RPMI7951 (cell line): Measurements from ENCODE around the gene PGGT1B. TPM values are rescaled to one million over a fixed set of nuclear protein-coding genes. Genes with fewer than 3 reads are reported as not detected.
A peak's percentile ranks its signal among the peaks of the same experiment; 100 is the strongest.
"Not testable (repeated sequence)": the region's sequence is repeated elsewhere in the genome, so short reads cannot be mapped to it uniquely, and the experiment has no call there.

Experiments
- DNase-seq: peaks from one replicate; pipeline ENCODE4 v3.0.0-alpha.2; 2012; ENCODE audit warnings: low read depth
- total RNA-seq: library from RNA; depleted of rRNA; stranded (reverse); fragments of >200 nt; shearing (Covaris generic); gene quantifications from 2 replicates; pipeline ENCODE4 v1.2.3, GENCODE V29; 2014

Gene PGGT1B
- total RNA-seq, 1 experiment from 2014 or later: 9.0 TPM

DNA sequence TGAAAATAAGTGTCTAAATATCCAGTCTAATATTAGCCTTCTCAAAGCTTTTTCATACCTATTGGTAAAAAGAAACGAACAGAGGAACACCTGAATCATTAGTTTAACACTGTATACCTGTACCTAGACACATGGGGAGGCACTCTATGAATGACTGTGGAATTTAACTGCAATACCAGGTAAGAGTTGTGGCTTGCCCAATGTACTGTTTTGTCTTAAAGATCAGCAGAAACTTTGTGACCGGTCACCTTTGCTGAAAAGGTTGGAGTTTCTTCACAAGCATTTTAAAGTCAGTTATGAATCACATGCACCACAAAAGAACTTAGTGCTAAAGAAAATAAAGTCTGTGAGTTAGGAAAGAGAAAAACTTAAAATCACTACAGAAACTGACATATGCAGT is 2.4 kb downstream of the PGGT1B start:
- no peak for DNase-seq

DNA sequence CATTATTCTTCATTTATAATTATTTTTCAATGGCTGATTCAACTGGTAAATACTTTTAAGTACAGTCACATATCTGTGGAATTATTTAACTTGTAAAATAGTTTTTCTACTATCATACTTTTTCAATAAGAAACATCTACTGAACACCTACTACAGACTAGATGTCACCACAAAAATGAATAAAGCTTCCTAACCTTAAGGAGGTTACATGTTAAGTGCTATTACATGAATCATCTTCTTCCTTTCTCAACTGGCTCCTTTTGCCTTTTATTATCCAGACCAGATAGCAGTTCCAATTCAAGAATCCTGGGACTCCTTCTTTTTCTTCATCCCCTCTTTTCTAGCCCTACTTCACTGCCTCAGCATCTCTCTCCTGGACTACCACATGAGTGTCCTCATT is 4.7 kb downstream of the PGGT1B start:
- no peak for DNase-seq

DNA sequence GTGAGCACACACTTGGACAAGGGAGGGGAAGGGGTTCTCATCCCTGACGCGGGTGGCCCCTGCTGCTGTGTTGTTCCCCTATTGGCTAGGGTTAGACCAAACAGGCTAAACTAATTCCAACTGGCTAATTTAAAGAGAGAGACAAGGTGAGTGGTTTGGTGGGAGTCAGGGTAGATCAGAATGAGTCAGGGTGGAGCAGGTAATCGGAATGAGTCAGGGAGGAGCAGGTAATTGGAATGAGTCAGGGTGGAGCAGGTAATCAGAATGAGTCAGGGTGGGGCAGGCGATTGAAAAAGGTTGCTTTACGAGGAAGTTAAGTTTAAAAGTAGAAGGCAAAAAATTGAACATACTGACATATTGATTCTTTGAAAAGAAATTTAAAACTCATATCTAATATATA is 13.3 kb downstream of the PGGT1B start:
- DNase-seq: not testable (repeated sequence)

DNA sequence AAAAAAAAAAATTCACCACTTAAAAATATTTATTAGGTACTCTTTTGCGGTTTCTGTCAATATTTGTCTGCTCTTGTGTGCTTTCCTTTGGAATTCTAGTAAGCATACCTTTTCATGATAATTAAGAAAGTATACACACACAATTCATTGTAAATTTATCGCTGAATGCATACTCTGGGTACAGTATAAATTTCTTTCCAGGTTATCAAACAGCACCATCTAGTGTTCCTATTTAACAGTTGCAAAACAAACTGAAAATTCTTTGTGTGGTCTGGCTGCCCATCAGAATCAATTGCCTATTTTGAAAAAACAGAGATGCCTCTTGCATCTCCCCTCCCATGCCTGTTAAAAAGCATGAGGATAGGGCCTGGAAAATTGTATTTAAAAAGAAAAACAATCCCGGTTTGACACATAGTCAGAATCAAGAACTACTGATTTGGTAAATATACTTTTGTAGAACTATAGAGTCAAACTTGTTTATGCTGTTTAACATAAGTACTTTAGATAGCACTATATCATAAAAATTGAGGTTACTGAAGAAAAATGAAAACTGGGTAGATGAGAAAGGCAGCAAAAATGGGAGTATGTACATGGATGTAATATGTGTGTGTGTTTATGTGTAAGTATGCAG is 16.2 kb downstream of the PGGT1B start:
- peak; percentile 39 for DNase-seq

DNA sequence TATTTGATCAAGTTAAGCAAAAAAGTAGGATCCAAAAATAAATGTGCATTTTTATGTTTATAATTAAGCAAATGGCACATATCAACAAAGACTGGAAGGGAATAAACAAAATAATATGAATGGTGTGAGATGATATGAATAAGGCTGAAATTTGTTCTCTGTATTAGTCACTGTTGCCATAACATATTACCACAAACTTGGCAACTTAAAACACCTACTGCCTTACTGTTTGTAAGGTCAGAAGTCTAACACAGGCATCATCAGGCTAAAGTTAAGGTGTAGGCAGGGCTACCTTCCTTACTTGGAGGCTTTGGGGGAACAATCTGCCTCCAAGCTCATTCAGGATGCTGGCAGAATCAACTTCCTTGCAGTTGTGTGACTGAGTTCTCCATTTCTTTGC is 19.3 kb downstream of the PGGT1B start:
- DNase-seq: peak; percentile 2

DNA sequence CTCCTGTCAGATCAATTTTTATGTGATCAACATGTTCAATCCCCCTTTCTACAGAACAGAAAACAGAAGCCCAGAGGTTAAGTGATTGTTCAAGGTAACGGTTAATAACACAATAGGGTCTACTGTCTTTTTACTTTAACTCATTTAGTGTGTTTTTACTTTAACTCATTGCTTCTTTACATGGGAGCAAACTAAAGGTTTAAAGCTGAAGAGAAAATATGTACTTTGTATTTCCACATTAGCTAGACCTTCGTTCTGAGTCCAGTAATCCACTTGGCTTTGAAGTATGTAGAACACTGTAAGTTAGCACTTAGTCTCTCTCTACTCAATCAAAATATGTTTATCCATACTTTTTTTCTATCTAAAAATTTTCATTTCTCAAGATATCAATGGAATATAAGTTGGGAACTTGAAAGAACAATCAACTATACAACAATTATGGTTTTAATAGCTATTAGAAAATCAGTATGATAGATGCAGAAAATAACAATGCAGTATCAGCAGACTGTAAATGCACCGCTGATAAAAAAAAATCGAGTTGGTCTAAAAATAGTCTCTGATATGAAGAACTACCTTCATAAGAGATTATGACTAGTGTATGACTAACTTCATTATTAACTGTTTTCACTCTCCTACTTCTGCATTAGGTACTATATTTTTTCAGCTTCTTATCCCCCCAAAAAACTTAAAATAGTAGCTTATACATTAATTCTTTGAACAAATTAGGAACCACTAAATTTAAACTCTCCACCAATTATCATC is 20.6 kb downstream of the PGGT1B start:
- no peak for DNase-seq

DNA sequence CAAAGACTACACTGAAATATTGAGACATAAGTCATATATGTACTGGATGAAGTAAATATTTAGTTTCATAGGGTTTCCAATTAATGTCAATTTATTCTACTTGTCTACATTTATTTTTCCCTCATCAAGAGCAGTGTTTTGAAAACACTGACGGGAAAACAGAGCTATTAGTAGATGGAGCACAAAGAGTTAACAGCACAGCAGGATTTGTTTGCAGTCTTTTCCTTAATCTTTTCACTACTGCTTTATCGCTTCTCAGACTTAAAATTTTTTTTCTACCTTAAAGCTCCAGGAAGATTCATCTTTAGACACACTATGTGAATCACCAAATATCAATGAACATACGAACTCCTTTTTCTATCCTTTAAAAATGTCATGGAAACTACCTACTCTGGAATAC is 25.6 kb downstream of the PGGT1B start:
- no peak for DNase-seq

DNA sequence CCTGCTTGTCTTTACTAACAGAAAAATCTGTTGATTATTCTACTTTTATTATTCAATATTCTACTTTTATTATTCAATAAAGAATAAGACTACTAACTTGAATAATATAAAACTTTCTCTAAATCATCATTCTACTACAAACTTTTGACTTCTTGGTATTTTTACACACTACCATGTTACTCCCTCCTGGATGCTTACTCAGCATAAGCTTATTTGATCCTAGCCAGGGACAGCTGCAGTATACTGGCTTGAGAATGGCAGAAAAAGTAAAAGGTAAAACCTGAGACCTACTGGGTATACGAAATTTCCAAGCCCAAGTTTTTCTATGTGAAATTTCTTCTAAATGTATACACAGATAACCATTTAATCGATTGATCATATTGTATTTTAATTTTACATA is 26.1 kb downstream of the PGGT1B start:
- DNase-seq: no peak

DNA sequence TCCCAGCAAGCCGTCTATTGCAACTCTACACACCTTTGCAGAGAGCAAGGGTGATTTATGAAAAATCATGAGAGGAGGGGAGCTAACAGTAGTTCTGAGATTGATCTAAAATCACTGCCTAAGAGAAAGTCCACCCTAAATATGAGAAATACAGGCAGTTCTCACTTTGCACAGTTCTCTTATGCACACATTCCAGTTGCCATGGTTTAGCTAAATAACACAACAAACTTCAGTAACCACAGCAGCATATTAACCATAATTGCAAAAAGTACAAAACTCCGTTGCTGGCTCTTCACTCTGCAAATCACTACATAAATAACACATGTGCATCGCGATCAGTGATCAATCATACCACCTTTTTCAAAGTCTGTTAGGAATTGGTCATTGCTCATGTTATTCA is 31.1 kb downstream of the PGGT1B start:
- no peak for DNase-seq

DNA sequence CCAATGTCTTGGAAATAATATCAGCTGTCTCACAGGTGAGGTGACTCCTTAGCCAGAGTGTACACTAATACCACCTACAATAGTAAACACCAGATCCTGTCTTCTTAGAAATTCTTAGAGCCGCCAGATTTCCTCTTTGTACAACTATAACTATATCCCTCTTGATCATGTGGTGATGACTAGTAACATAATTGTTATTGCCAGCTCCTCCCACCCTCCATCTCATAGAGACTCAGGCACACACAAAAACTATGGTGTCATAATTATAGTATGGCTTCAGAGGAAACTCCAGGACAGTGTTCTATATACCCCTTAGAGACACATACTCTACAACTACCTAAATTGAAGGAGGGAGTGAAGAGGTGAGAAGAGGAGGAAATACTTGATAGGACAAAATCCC is 33.1 kb downstream of the PGGT1B start:
- no peak for DNase-seq

DNA sequence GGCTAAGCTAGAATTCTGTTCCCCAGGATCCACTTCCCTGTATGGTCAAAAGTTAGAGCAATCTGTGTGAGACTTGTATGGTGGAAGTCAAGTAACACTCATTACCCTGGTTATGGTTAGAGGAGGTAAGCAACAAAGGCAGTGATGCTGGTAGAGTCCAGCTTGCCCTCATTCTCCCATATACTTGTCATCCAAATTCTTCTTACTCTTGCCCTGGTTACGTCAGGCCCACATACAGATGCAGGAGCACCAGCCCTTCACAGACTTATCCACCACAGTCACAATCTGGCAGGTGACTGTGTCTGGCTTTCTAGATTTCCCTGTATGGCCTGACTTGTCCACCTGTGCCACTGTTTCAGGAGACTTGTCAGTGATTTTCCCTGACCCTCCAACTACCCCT is 35.4 kb downstream of the PGGT1B start:
- no peak for DNase-seq

DNA sequence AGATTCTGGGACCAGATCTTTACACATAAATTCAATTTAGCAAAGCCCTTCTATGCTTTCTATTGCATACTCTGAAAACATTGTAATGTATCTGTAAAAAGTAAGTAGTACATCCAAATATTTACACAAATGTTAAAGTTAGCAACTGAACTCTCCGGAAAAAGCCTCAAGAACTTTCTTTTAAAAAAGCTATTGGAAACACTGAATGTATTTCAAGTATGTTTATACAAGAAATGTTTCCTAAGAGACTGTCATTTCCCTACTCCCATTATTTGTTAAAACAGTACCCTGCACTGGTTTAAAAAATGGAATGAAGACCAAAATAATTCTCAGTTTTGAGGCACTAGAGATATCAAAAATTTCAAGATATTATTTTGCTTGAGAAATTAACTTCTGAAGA is 48.1 kb downstream of the PGGT1B start:
- no peak for DNase-seq

DNA sequence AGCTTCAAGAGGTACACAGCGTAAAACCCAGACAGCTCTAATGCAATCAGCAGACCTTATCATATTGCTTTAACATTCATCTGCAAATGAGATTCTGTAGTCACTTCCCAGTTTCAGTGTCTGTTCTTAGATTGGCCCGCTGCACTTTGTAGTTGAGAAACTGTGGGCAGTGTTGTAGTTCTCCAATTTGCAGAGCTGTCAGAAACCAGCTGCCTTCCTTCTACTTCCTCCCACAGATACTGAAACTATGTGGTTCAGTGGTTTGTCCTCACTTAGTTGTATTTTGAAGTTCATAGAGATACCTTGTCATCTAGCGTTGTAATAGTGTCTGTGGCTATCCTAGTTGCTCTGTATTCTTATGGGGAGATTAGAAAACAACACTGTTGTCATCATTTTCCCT is 53.4 kb downstream of the PGGT1B start:
- no peak for DNase-seq

DNA sequence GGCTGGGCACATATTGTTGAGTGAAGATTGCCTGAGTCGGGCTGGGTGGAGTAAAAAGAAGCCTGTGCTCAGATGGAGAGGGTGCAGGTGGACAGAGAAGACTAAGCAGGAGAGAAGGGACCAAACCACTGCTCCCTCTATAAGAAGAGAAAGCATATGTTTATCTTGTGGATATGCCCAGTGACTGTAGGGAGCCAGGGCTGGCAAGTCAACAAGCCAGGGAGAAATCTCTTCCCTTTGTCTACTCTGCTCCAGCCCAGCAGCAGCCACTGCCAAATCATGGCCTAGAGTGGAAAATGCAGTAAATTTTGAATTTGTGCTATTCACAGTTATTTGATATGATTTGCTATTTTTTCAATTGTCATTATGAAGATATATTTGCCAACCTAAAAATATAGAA is 59.7 kb downstream of the PGGT1B start:
- no peak for DNase-seq

DNA sequence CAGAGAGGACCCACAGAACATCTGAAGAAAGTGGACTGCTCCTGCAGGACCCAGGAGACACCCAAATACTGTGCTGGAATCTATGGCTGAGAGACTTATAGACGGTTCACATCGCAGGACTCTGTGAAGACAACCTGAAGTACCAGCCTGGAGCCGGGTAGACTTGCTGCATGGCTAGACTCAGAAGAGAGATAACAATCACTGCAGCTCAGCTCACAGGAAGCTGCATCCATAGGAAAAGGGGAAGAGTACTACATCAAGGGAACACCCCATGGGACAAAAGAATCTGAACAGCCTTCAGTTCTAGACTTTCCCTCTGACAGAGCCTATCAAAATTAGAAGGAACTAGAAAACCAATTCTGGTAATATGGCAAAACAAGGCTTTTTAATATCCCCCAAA is 66.5 kb downstream of the PGGT1B start:
- DNase-seq: no peak

DNA sequence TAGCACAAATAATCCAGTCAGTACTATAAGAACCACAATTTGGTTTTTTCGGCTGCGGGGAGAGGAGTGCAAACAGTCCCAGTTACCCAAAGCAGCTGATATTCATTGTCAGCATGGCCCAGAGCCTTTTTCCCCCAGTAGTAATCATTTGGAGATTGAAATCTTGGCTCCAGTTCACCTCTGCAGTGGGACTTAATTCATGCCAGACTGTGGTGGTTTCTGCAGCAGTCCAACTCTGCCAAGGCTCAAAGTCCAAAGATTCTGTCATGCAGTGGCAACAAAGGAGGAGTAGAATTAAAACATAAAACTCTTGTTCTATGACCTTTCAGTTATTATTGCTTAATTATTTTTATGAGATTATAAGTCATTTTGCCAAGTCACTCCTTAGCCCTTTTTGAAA is 68.0 kb downstream of the PGGT1B start:
- peak; percentile 3 for DNase-seq

DNA sequence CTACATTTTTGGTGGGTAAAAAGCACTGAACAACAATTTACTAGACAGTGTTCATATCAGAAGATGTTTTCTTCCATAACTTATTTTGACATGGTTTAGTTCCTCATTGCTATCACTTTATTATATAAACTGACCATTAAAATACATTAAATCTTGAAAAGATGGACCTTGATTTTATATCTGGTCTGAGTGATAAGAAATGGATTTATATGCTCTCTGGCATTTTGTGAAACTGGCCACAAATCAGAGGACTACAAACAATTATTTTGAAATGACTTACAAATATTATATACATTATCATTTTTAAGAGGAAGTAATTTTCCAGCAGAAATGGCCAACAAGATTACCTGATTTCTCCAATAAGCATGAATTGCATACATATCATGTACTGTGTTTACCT is 69.4 kb downstream of the PGGT1B start:
- no peak for DNase-seq

DNA sequence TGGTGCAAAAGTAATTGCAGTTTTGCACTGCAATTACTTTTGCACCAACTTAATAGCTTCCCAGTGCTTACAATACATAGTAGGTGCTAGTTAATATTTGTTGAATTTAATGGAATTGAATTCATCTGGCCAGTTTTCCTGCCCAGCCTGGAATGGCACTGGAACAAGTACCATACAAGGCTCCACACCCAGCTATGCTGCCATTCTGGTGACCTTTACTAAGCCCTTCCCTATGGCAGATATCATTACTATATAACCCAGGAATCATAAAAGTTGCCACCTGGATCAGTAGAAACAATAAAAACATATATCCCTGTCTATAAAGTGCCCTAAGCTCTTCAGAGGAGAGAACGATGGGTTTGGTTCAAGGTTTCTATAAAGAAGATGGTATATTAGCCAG is 70.6 kb downstream of the PGGT1B start:
- DNase-seq: no peak

DNA sequence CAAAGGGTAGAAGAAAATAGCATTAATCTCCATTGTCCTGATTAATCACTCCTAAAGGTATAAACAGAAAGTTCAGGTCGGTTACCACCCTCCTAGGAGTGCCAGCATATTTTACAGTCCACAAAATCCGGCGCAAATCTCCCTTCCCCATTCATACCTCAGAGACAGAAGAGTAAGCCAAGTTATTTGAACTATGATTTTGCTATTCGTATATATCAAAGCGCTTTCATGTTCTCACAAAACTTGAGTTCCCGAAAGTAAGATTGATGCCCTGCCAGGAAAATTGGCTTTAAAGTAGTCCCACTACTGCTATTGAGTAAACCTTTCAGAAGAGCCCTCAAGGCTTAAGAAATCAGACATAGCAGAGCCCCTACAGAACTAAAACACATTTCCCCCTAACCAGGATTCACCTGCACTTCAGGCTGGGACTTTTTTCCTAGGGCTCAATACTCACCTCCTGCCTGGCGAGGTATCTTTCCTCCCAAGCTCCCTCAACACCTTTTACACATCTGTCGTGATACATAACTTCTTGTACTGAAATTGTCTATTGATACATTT is 71.1 kb downstream of the PGGT1B start:
- no peak for DNase-seq

DNA sequence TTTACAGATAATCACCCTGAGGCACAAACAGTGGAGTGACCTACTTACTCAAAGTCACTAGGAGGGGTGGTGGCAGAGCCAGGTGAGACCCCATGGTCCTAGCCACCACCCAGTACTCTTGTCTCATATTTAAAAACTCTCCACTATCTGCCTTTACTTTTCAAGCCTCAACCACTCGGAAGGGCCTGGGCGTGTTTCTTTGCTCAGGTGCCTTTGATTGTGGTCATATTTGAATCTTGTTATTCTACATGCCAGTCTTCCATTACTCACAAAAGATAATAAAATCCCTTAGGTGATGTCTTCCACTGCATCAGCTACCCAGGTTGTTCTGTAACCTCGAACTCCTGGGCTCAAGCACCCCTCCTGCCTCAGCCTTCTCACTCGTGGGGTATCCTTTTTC is 72.3 kb downstream of the PGGT1B start:
- DNase-seq: no peak

DNA sequence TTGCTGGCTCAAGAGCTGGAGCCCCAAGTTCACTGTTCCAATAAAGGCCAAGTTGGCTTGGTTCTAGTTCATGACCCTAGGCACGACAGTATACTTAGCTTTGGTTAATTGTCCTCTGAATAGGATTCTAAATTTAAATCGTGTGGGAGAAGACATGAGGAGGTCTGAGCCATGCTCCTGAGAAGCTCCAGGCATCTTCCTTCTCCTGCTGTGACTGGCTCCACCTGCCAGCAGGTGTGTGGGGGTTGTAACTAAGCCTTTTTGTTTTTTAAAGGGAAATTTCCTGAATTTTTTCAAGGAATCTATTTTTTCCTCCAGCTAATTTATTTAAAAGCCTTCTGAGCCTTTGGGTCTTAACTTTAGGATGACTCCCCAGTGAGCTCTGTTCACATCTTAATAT is 72.8 kb downstream of the PGGT1B start:
- no peak for DNase-seq

DNA sequence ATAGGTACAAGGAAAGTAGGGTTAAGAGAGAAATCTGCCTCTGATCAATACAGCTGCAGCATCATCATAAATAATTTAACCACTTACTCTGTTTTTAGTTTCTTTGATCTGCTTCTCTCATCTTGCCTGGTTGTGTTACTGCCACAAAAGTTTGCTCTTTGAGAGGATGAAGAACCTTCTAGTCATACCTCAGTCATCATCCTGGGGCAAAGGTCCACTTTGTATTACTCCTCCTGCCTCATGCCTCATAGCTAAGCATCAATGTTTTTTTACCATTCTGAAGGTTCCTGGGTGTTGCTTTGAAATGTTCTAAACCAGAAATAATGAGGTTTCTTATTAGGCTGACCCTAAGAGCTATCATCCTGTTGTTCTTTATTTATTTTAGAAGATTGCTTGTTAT is 75.9 kb downstream of the PGGT1B start:
- DNase-seq: no peak

DNA sequence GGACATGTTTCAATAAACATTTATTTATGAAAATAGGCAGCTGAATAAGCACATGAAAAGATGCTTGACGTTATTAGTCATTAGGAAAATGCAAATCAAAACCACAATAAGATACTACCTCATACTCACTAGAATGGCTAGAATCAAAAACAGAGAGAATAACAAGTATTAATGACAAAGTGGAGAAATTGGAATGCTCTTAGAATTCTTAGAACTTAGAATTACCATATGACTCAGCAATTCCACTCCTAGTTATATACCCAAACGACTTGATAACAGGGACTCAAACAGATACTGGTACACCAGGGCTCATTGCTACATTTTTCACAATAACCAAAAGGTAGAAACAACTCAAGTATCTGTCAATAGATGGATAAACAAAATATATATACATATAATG is 77.9 kb downstream of the PGGT1B start:
- DNase-seq: no peak

DNA sequence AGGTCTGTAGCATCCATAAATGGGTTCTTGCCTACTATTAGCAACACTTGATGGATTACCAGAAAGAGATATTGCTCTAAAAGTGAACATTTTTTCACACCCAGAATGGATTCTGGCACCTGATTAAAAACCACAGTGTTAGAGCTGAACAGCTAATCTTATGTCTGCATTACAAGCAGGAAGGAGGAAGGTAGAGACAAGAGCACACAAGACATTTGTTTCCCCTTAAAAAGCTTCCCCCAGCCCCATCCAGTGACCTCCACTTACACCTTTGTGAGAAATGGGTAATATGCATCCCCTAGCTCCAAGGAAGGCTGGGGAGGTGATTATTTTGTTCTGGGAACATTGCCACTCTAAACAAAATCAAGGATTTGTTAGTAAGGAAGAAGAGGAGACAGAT is 80.9 kb downstream of the PGGT1B start:
- no peak for DNase-seq
